Osteocyte (in vitro differentiated cells): ENCODE results near the gene SLC25A18. TPM values are rescaled to one million over a fixed set of nuclear protein-coding genes. Genes with fewer than 3 reads are reported as not detected.

ENCODE experiments used
- DNase-seq: peaks from one replicate; pipeline ENCODE4 v3.0.0; 2021; ENCODE audit warnings: mixed read lengths; ENCODE audit not compliant: unreplicated experiment; ENCODE audit errors: extremely low spot score
- H3K27ac Mint-ChIP-seq: one replicate; pipeline ENCODE4 v1.8.0; 2021; ENCODE audit warnings: mild to moderate bottlenecking, mixed read lengths; ENCODE audit not compliant: unreplicated experiment
- H3K27me3 Mint-ChIP-seq: one replicate; pipeline ENCODE4 v1.8.0; 2021; ENCODE audit warnings: mixed read lengths; ENCODE audit not compliant: unreplicated experiment
- H3K36me3 Mint-ChIP-seq: one replicate; pipeline ENCODE4 v1.8.0; 2021; ENCODE audit warnings: mixed read lengths; ENCODE audit not compliant: unreplicated experiment
- H3K4me1 Mint-ChIP-seq: one replicate; pipeline ENCODE4 v1.8.0; 2021; ENCODE audit warnings: mixed read lengths; ENCODE audit not compliant: unreplicated experiment
- H3K4me3 Mint-ChIP-seq: one replicate; pipeline ENCODE4 v1.8.0; 2021; ENCODE audit warnings: mild to moderate bottlenecking, moderate library complexity, mixed read lengths; ENCODE audit not compliant: unreplicated experiment
- H3K9me3 Mint-ChIP-seq: one replicate; pipeline ENCODE4 v1.8.0; 2021; ENCODE audit warnings: mixed read lengths; ENCODE audit not compliant: unreplicated experiment
- total RNA-seq: library from RNA; stranded (reverse); gene quantifications from 2 replicates; pipeline ENCODE4 v1.2.1, GENCODE V29; 2021
- TF ChIP-seq, protein P1 (sequence below): fragments of 200-600 bp; sonication (generic); IDR thresholded peaks from 2 replicates; pipeline ENCODE4 v1.5.0; 2021; ENCODE audit warnings: antibody characterized with exemption, mild to moderate bottlenecking, moderate library complexity

SLC25A18 gene
- total RNA-seq, 1 donor from 2014 or later = not detected

DNA sequence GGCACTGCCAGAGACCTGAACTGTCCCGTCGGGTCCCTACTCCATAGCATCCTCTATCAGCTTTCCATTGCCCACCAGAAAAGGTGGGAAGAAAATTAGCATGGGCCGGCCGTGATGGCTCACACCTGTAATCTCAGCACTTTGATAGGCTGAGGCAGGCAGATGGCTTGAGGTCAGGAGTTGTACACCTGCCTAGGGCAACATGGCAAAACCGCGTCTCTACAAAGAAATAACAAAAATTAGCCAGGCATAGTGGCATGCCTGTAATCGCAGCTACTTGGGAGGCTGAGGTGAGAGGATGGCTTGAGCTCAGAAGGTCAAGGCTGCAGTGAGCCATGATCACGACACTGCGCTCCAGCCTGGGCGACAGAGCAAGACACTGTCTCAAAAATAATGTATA lies 3.5 kb downstream of the SLC25A18 start:
- Mint-ChIP-seq H3K36me3 (no peaks in the 10 kb centered on the region), H3K4me3 (no peak overlapping the region), H3K9me3 (no peaks in the 10 kb centered on the region), H3K4me1 (peaks cover 33% of the 10 kb centered on the region), H3K27me3 (no peaks in the 10 kb centered on the region), H3K27ac (no peak overlapping the region)
- DNase-seq = no peak
- TF ChIP-seq, protein P1, sequence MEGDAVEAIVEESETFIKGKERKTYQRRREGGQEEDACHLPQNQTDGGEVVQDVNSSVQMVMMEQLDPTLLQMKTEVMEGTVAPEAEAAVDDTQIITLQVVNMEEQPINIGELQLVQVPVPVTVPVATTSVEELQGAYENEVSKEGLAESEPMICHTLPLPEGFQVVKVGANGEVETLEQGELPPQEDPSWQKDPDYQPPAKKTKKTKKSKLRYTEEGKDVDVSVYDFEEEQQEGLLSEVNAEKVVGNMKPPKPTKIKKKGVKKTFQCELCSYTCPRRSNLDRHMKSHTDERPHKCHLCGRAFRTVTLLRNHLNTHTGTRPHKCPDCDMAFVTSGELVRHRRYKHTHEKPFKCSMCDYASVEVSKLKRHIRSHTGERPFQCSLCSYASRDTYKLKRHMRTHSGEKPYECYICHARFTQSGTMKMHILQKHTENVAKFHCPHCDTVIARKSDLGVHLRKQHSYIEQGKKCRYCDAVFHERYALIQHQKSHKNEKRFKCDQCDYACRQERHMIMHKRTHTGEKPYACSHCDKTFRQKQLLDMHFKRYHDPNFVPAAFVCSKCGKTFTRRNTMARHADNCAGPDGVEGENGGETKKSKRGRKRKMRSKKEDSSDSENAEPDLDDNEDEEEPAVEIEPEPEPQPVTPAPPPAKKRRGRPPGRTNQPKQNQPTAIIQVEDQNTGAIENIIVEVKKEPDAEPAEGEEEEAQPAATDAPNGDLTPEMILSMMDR = no peak

DNA sequence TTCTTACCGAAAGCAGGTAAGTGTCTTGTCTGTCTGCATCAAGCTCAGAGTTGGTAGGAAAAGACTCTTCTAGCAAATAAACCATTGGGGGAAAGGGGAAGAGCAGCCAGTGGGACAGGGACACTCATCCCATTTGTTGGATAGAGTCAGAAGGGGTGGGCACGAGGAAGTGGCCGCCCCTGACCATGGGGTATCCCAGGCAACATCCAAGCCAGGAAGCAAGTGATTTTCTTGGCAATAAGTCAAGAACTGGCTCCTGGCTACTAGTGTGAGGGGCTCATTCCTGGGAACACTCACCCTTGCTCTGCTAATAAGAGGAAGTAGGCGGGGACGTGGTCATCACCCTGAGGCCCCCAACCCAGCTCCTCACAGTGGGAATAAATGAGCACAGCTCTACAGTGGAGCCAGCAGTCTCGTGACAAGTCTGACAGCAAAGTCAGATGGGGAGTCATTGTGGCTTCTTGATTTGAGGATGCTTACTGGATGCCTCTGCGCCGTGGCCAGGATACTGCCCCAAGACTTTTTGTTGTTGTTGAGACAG lies 6.7 kb downstream of the SLC25A18 start:
- DNase-seq = no peak
- TF ChIP-seq, protein P1 = no peak
- H3K27me3 Mint-ChIP-seq = no peaks in the 10 kb centered on the region
- no peaks in the 10 kb centered on the region for H3K36me3 Mint-ChIP-seq
- H3K27ac Mint-ChIP-seq = peak overlapping the region; percentile 48
- no peaks in the 10 kb centered on the region for H3K9me3 Mint-ChIP-seq
- H3K4me1 Mint-ChIP-seq = peaks cover 25% of the 10 kb centered on the region
- H3K4me3 Mint-ChIP-seq = peak overlapping the region; percentile 50

DNA sequence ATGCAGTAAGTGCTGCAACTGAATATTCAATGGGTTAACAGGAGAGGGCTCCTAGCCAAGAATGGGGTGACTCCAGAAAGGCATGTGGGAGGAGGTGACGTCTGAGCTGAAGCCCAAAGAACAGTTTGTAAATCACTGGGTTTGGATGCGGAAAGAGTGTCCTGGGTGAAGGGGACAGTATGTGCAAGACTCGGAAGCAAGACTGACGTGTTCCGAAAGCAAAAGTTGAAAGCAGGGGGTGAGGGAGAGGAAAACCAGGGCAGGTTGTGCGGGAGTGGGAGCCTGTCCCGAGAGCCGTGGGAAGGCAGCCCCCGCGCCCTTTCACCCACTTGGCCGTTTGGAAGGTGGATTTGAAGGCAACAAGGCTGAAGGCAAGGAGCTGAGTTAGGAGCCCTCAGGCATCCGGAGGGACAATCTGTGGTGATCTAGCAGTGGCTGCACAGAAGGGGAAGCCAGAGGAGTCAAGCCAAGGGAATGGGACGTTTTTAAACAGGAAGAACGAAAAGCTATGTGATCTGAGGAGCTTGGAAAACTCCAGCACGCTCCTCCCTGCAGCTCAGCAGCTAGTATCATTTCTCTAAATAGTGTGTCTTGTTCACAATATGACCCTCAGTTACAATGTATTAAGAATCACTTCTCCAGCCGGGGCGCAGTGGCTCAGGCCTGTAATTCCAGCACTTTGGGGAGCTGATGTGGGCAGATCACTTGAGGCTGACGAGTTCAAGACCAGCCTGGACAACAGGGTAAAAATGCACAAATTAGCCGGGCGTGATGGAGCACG lies 7.7 kb downstream of the SLC25A18 start:
- peaks cover 31% of the 10 kb centered on the region for H3K4me1 Mint-ChIP-seq
- H3K36me3 Mint-ChIP-seq = no peaks in the 10 kb centered on the region
- peak overlapping the region; percentile 43 for H3K27ac Mint-ChIP-seq
- H3K27me3 Mint-ChIP-seq = no peaks in the 10 kb centered on the region
- no peak overlapping the region for H3K4me3 Mint-ChIP-seq
- TF ChIP-seq, protein P1 = no peak
- DNase-seq = no peak
- no peaks in the 10 kb centered on the region for H3K9me3 Mint-ChIP-seq

DNA sequence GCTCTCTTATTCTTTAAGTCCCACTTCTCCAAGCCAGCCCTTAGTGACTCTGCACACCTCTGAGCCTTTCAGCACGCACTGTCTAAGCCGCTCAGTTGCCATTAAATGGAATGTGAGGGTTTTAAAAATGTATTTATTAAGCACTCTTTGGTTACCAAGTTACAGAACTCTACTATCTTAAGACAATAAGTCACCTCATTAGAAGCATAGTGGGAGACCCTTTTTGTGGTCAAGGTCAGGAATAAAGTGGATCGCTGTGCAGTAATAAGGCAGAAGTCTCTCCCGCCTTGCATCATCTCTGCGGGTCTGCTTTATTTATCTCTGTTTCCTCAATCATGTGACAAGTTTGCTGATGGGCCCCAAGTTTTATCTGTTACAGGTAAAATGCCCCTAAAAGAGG lies 11.9 kb downstream of the SLC25A18 start:
- H3K36me3 Mint-ChIP-seq = no peaks in the 10 kb centered on the region
- no peaks in the 10 kb centered on the region for H3K27me3 Mint-ChIP-seq
- TF ChIP-seq, protein P1 = no peak
- H3K4me1 Mint-ChIP-seq = peaks cover 33% of the 10 kb centered on the region
- H3K27ac Mint-ChIP-seq = no peak overlapping the region
- no peak for DNase-seq
- no peak overlapping the region for H3K4me3 Mint-ChIP-seq
- H3K9me3 Mint-ChIP-seq = no peaks in the 10 kb centered on the region

DNA sequence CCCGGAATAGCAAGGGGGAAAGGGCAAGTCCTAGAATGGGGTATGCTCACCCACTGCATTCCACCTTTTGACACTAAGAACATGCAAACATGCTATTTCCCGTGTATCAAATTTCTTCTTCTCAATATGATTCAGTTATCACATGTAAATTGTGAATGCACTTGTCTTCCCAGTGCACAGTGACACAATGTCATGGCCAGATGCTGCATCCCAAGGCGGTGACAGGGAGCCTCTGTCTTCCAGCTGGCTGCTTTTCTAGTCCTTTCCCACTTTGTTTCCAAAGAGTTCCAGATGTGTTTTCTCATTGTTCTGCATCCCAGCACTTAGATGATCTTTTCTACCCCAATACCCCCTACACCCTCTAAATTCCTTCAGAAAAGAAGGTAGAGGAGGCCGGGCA lies 12.4 kb downstream of the SLC25A18 start:
- DNase-seq = no peak

More for the DNA sequence above, 12.4 kb downstream of the SLC25A18 start:
- Mint-ChIP-seq H3K4me1 (peaks cover 27% of the 10 kb centered on the region), H3K27me3 (no peaks in the 10 kb centered on the region), H3K27ac (peak overlapping the region; percentile 76), H3K36me3 (no peaks in the 10 kb centered on the region), H3K4me3 (no peak overlapping the region), H3K9me3 (no peaks in the 10 kb centered on the region)
- TF ChIP-seq, protein P1 = no peak
